ENCODE measurements around the gene JMJD8. TPM values are rescaled to one million over a fixed set of nuclear protein-coding genes. Genes with fewer than 3 reads are reported as not detected.

JMJD8 gene
- total RNA-seq = 10 to 100 TPM; 77.0 to 90.4 (median 88.7) TPM

- Mint-ChIP-seq H3K9me3 (no peaks in the 10 kb centered on the region), H3K27me3 (ENCODE audit: low read depth) (no peaks in the 10 kb centered on the region), H3K4me1 (ENCODE audit: low read depth) (peaks cover 26% of the 10 kb centered on the region), H3K4me3 (peak within 1 kb of the TSS; percentile 80), H3K36me3 (ENCODE audit: insufficient read depth) (peaks cover 11% of the 10 kb centered on the region)
- peak; percentile 95 for DNase-seq
- peak; percentile 72 to 73 for ATAC-seq
Measured at GRCh38 chr16:684071-684794, at the start of gene JMJD8. JMJD8 (minus strand) TSS chr16:684334; CDS start chr16:684319, 15 bp downstream.

GRCh38 chr16:733382-734207 lies 49.5 kb upstream of the JMJD8 start:
- ATAC-seq (no peak), DNase-seq (peak; percentile 37)
- Mint-ChIP-seq H3K36me3 (ENCODE audit: insufficient read depth) (peaks cover 12% of the 10 kb centered on the region), H3K4me3 (no peak overlapping the region), H3K9me3 (no peaks in the 10 kb centered on the region), H3K4me1 (ENCODE audit: low read depth) (peaks cover 5% of the 10 kb centered on the region), H3K27me3 (ENCODE audit: low read depth) (no peaks in the 10 kb centered on the region)

DNA sequence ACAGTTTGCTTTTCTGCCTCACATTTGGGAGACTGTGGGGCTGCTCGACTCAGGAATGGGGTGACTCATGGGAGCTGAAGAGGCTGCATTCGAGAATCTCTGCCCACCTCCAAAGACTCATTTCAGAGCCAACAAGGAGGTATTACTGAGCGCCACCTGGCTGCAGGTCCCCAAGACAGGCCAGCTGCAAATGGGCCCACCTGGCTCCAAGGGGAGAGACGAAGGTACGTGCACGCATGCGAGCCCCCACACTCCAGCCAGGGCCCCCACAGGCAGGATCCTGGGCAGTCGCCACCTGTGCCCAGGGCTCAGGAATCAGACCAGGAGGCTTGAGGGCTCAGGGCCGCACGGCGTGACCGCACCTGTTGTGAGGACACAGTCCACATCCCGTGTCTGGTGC lies 48.8 kb upstream of the JMJD8 start:
- no peaks in the 10 kb centered on the region for H3K27me3 Mint-ChIP-seq (ENCODE audit: low read depth)

DNA sequence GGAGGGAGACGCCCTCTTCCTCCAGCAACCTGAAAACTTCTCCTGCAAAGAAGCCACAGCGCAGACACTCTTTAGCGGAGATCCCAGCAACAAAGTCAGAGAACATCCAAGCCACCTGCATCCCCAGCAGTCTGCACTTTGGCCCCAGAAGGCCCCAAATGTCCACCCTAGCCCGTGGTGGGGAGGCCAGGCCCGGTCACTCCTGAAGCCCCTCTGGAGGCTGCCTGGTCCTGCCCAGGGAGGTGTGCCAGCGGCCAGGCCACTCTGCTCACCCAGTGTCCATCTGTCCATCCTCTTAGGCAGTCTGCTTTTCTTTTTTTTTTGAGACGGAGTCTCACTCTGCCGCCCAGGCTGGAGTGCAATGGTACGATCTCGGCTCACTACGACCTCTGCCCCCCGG lies 48.2 kb upstream of the JMJD8 start:
- no peak for ATAC-seq
- Mint-ChIP-seq H3K4me3 (no peak overlapping the region), H3K4me1 (ENCODE audit: low read depth) (peaks cover 5% of the 10 kb centered on the region), H3K36me3 (ENCODE audit: insufficient read depth) (peaks cover 6% of the 10 kb centered on the region), H3K27me3 (ENCODE audit: low read depth) (no peaks in the 10 kb centered on the region), H3K9me3 (no peaks in the 10 kb centered on the region)
- no peak for DNase-seq

More for the DNA sequence above, 48.8 kb upstream of the JMJD8 start:
- Mint-ChIP-seq H3K4me1 (ENCODE audit: low read depth) (peaks cover 5% of the 10 kb centered on the region), H3K36me3 (ENCODE audit: insufficient read depth) (peaks cover 10% of the 10 kb centered on the region), H3K4me3 (no peak overlapping the region), H3K9me3 (no peaks in the 10 kb centered on the region)
- no peak for DNase-seq
- ATAC-seq = no peak

GRCh38 chr16:730666-731509 lies 46.8 kb upstream of the JMJD8 start:
- H3K9me3 Mint-ChIP-seq = no peaks in the 10 kb centered on the region
- no peak for ATAC-seq
- H3K4me1 Mint-ChIP-seq (ENCODE audit: low read depth) = peaks cover 6% of the 10 kb centered on the region
- no peak overlapping the region for H3K4me3 Mint-ChIP-seq
- peaks cover 6% of the 10 kb centered on the region for H3K36me3 Mint-ChIP-seq (ENCODE audit: insufficient read depth)
- H3K27me3 Mint-ChIP-seq (ENCODE audit: low read depth) = no peaks in the 10 kb centered on the region
- no peak for DNase-seq

GRCh38 chr16:729768-730665 lies 45.9 kb upstream of the JMJD8 start:
- H3K4me3 Mint-ChIP-seq = no peak overlapping the region
- H3K4me1 Mint-ChIP-seq (ENCODE audit: low read depth) = peaks cover 3% of the 10 kb centered on the region
- ATAC-seq = no peak
- no peaks in the 10 kb centered on the region for H3K9me3 Mint-ChIP-seq
- no peaks in the 10 kb centered on the region for H3K27me3 Mint-ChIP-seq (ENCODE audit: low read depth)
- H3K36me3 Mint-ChIP-seq (ENCODE audit: insufficient read depth) = peaks cover 1% of the 10 kb centered on the region
- no peak for DNase-seq

GRCh38 chr16:728890-729744 lies 45.0 kb upstream of the JMJD8 start:
- DNase-seq (no peak), ATAC-seq (no peak)
- Mint-ChIP-seq H3K27me3 (ENCODE audit: low read depth) (no peaks in the 10 kb centered on the region), H3K36me3 (ENCODE audit: insufficient read depth) (peaks cover 1% of the 10 kb centered on the region), H3K4me3 (no peak overlapping the region), H3K4me1 (ENCODE audit: low read depth) (peaks cover 3% of the 10 kb centered on the region), H3K9me3 (no peaks in the 10 kb centered on the region)

DNA sequence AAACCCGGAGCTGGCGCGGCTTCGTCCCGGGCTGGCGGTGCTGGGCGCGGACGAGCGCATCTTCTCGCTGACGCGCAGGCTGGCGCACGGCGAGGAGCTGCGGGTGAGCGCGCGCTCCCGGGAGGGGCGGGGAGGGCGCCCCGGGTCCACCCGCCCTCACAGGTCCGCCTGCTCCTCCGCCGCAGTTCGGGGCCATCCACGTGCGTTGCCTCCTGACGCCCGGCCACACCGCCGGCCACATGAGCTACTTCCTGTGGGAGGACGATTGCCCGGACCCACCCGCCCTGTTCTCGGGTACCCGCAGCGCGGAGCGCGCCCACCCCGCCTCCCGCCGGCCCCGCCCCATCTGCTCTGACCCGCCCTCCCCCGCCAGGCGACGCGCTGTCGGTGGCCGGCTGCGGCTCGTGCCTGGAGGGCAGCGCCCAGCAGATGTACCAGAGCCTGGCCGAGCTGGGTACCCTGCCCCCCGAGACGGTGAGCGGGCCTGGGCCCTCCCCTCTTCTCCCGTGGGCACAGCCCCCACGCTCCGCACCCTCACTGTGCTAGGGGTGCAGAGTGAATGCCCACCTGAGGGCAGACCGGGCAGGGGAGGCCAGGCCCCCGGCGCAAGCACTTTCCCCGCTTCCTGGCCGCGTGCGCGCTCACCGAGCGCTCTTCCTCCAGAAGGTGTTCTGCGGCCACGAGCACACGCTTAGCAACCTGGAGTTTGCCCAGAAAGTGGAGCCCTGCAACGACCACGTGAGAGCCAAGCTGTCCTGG lies 44.2 kb upstream of the JMJD8 start:
- Mint-ChIP-seq H3K4me3 (peak overlapping the region; percentile 42), H3K27me3 (ENCODE audit: low read depth) (no peaks in the 10 kb centered on the region), H3K4me1 (ENCODE audit: low read depth) (peaks cover 3% of the 10 kb centered on the region), H3K36me3 (ENCODE audit: insufficient read depth) (peaks cover 1% of the 10 kb centered on the region), H3K9me3 (no peaks in the 10 kb centered on the region)
- peak; percentile 62 for ATAC-seq
- DNase-seq = peak; percentile 47

DNA sequence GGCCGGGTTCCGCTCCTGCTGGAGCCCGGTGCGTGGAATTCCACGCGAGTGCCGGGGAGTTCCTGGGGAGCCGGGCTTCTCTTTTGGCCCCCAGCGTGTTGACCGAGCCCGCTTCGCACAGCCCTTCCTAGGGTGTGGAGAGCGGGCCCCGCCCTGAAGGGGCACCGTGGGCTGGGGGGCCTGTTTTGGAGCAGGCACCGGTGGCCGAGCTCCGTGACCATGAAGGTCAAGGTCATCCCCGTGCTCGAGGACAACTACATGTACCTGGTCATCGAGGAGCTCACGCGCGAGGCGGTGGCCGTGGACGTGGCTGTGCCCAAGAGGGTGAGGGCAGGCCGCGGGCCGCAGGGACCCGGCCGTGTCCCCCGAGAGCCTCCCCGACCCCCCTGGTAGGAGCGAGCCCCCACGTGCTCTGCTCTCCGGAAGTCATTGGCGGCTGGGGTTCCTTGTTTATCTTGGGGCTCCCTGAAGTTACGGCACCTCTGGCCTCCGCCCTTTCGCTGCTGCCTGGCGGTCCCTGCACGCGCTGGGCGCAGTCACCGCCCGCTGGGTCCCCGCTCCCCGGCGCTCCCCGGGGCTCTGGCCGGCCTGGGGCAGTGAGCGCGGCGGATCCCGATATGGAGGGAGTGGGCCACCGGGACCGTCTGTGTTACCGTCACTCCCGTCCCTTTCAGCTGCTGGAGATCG lies 43.3 kb upstream of the JMJD8 start:
- H3K36me3 Mint-ChIP-seq (ENCODE audit: insufficient read depth) = no peaks in the 10 kb centered on the region
- peaks cover 8% of the 10 kb centered on the region for H3K4me1 Mint-ChIP-seq (ENCODE audit: low read depth)
- no peaks in the 10 kb centered on the region for H3K9me3 Mint-ChIP-seq
- no peaks in the 10 kb centered on the region for H3K27me3 Mint-ChIP-seq (ENCODE audit: low read depth)
- H3K4me3 Mint-ChIP-seq = peak overlapping the region; percentile 29
- ATAC-seq (peak; percentile 18 to 32), DNase-seq (no peak)

- Mint-ChIP-seq H3K4me1 (ENCODE audit: low read depth) (peaks cover 10% of the 10 kb centered on the region), H3K9me3 (no peaks in the 10 kb centered on the region), H3K27me3 (ENCODE audit: low read depth) (no peaks in the 10 kb centered on the region), H3K4me3 (peak within 1 kb of the TSS; percentile 72), H3K36me3 (ENCODE audit: insufficient read depth) (no peaks in the 10 kb centered on the region)
- ATAC-seq (peak; percentile 18 to 23), DNase-seq (peak; percentile 47)
Measured at GRCh38 chr16:726438-727290, 42.5 kb upstream of the JMJD8 start, which contains the start of the genes CCDC78 and HAGHL. CCDC78 (minus strand) TSS chr16:726443; CDS start chr16:726367, 76 bp downstream. HAGHL (plus strand) TSS chr16:727106; CDS start chr16:727510, 404 bp downstream.

GRCh38 chr16:726188-726437 lies 42.0 kb upstream of the JMJD8 start:
- peaks cover 10% of the 10 kb centered on the region for H3K4me1 Mint-ChIP-seq (ENCODE audit: low read depth)
- H3K4me3 Mint-ChIP-seq = peak overlapping the region; percentile 72
- H3K9me3 Mint-ChIP-seq = no peaks in the 10 kb centered on the region
- H3K27me3 Mint-ChIP-seq (ENCODE audit: low read depth) = no peaks in the 10 kb centered on the region
- ATAC-seq = no peak
- no peak for DNase-seq
- H3K36me3 Mint-ChIP-seq (ENCODE audit: insufficient read depth) = no peaks in the 10 kb centered on the region
